Measurements from ENCODE around the gene IGFL1.
"Not testable (repeated sequence)": the region's sequence is repeated elsewhere in the genome, so short reads cannot be mapped to it uniquely, and the experiment has no call there.

IGFL1 gene

DNA sequence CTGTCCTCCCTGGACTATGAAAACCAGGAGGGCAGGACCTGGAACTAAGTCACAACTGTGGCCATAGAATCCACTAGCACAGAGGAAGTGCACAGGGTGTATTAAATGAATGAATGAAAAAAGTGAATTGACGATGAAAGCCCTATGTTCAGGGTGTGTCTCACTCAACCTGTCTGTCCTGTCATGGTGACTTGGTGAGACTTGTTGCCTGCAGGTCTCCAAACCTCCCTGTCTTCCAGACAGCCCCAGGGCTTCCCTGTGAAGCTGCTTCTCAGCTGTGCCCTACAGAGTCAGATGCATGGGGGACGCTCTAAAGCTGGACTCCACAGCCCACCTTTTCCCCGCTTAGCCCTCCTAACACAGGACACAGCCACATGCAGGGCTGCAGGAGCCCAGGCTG, 4.8 kb upstream of the IGFL1 start:
- DNase-seq (ENCODE audit: low spot score): no peak

GRCh38 chr19:46225558-46226004, 4.0 kb upstream of the IGFL1 start:
- no peak for DNase-seq (ENCODE audit: low spot score)

- no peak for DNase-seq (ENCODE audit: low spot score)
Observed at GRCh38 chr19:46226438-46226973, 3.0 kb upstream of the IGFL1 start.

DNA sequence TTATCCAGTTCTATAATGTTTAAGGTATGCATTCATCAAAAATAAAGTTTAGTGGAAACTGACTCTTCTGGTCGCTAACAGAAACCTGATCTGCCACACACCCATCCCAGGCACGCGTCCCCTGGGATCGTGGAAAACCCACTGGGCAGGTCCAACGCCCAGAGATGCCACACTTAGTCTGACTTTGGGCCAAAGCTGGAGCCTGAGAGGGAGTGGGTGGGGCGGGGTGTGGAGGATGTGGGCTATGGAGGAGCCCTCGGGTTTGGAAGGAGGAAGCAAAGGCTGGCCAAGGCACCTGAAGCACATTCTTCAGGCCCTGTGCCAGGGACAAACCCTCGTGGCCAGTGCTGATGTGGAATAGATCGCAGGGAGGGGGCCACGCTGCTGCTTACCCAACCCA, 2.5 kb downstream of the IGFL1 start:
- no peak for DNase-seq (ENCODE audit: low spot score)

DNA sequence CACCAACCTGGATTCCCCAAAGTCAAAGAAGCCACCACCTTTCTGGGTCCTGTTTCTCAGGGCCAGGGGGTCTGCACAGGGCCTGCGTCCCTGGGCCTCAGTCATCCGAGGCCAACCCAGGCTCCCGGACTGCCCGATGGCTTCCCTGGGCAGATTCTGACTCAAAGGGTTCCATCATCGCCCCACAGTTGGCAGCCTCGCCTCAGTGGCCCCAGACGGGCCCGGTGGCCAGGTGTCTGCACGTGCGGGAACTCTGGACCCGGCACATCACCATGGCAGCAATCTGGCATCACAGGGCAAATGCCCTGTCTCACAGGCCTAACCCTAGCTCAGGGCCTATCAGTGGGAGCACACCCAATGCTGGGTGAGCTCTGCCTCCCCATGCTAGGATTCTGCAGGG, 2.9 kb downstream of the IGFL1 start:
- no peak for DNase-seq (ENCODE audit: low spot score)

DNA sequence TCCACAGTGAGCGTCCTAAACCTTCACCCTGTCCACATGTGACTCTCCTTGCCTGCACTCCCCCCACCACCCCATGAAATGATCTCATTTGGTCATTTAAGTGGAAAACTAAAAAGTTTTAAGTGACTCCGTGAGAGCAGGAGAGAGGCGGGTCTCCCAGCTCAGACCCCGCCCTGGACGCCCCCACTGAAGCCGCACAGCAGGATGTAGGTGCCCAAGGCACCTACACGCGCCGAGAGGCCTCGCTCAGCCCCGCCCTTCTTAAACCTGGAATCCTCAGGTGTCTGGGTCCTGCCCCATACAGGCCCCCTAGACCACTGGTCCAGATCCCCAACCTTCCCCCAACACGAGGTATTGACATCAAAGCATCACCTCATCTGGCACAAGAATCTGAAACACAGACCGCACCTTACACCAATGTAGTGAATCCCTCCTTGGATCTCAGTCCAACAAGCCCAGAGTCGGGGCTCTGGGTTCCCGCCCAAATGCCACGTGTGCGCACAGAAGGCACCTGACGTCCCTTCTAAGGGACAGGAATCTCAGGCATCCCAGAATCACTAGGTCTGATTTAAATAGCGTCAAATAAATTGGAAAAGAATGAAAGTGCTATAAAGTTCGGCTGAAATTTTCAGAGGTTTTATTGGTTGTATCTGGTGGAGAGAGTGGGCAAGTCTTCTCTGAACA, 3.5 kb downstream of the IGFL1 start:
- DNase-seq (ENCODE audit: low spot score): no peak

DNA sequence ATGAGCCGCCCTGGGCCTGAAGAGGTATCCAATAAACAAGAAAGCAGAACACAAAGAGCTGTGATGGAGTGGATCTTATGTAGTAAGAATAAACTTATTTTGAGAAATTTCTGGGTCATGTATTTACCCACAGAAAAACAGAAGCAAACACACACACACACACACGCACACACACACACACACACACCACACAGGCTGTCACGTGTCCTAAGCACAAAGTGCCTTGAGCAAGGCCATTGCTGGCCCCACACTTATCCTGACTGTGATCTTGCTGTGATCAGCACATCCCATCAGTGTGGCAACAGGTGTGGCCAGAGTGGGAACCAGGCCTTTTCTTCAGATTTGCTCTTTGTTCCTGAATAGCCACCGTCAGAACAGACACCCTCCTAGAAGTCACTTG, 4.3 kb downstream of the IGFL1 start:
- not testable (repeated sequence) for DNase-seq (ENCODE audit: low spot score)

DNA sequence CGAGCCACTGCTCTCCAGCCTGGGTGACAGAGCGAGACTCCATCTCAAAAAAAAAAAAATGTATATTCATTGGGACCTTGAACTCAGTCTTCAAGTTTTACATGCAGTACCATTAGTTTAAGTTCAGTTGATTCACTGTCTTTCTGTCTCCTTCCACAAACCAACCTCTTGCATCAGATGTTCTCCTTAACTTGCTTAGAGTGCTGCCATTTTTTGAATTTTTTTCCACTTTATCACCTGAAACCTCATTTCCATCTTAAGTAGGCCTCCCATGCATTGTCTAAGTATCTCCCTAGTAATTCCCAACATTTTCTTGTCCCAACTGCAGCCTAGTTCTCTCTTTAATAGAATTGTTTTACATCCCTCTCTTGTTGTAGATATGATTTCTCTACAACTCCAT, 8.6 kb downstream of the IGFL1 start:
- DNase-seq (ENCODE audit: low spot score): not testable (repeated sequence)

DNA sequence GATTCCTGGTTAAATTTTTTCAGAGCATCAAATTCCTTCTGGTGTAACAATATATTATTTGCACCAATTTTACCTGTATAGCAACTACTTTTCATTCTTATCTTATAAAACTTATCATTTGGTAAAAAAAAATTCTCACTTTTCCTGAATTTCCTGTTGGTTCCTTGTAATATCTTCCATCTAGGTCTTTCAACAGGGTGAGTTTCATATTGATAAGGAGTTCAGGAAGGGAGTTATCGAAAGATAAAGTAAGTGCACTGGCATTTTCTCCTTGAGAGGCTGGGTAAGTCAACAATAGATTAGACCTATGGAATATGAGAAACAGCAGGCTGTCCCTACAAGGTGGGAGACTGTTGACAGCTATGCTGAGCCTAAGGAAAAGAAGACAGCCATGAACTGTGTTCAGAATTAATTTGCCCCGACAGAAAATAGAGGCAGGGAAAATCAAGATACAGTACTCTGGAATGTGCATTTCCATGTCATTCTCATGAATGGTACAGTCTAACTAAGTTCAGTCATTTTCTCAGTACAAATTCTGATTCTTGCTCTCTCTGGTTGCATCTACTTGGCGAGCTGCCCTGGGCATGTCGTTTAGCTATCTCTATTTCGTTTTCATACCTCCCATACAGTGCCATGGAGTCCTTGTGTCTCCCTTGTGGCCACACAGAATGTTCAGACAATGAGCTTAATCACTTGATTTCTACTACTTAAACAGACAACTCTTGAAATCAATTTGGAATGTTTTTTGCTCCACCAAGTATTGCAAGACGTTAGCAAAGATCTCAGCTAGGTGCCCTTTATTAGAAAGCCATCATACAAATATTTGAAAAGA, 9.9 kb downstream of the IGFL1 start:
- no peak for DNase-seq (ENCODE audit: low spot score)

- DNase-seq (ENCODE audit: low spot score): no peak
Observed at GRCh38 chr19:46240693-46241092, 11.2 kb downstream of the IGFL1 start.

DNA sequence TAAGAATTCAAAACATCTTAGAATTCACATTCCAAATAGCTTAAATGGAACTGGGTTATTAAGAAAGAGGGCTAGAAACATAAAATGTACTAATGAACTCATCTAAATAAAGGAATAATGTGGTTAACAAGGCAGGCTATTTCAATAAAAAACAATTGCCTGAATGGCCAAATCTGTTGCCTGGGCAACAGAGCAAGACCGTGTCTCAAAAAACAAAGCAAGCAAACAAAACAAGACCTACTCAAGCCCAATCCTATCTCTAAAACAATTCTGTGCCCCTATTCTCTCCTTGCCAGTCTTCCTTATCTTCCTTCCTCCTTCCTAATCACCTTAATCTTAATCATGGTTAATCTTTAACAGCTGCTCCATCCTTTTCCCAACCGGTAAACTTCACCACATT, 12.1 kb downstream of the IGFL1 start:
- no peak for DNase-seq (ENCODE audit: low spot score)

- DNase-seq (ENCODE audit: low spot score): not testable (repeated sequence)
Observed at GRCh38 chr19:46243081-46243654, 13.6 kb downstream of the IGFL1 start.

DNA sequence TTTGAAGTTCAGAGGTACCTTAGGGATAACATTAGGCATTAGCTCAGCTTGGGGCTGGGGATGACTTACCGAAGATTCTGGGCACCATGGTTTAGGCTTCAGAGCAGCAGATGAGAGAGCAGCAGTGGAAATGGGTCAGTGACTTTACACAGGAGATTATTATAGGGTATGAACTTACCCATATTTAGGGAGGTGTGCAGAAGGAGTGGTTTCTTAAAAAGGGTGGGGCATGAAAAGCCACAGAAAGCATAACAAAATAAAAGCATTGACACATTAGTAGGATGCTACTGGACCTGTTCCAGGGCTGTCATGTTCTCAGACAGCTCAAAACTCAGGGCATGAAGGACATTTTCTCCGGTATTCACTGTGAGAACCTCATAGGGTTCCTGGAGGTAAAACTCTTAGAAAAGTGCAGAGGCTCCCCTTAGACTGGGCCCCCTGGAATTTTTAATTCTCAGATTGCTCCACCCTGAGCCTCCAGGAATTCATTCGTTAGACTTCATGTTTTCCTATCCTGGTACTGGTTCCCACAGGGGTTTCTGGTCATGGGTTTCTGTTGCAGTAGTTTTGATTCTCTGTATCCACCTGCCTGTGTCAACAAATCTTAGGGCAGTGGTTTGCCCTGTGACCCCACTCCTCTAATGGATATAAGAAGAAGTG, 20.7 kb downstream of the IGFL1 start:
- no peak for DNase-seq (ENCODE audit: low spot score)

GRCh38 chr19:46251416-46251815, 21.9 kb downstream of the IGFL1 start:
- DNase-seq (ENCODE audit: low spot score): no peak

DNA sequence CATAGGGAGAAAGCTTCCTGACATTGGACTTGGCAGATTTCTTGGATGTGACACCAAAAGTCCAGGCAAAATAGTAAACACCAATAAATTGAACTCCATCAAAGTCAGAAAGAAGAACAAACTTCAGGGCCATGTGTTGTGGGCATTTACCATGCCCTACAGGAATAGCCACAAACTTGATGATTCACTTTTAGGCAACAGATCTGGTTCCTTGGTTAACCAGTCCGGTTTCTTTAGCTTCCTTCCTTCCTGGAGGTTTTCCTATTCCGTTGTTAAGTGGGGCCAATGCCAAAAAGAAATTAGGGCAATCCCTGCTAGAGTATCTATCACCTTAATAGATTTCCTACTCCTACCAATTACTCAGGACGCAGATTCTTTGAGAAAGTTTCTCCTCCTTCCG, 25.2 kb downstream of the IGFL1 start:
- DNase-seq (ENCODE audit: low spot score): no peak

DNA sequence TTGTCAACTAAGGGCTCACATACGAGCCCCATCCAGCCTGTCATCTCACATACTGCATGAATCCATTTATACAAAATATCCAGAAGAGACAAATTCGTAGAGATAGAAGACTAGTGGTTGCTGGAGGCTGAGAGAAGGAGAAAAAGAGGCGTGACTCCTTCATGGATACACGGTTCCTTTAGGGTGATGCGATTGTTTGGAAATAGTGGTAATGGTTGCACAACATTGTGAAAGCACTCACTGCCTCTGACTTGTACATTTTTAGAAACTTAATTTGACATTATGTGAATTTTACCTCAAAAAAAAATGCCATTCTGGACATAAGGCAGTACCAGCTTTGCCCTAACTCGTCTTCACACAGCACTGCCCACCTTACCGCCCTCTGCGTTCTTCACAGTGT, 27.3 kb downstream of the IGFL1 start:
- DNase-seq (ENCODE audit: low spot score): no peak

- DNase-seq (ENCODE audit: low spot score): not testable (repeated sequence)
Observed at GRCh38 chr19:46261501-46261900, 32.0 kb downstream of the IGFL1 start.

GRCh38 chr19:46262684-46263296, 33.2 kb downstream of the IGFL1 start:
- peak; percentile 19 for DNase-seq (ENCODE audit: low spot score)

DNA sequence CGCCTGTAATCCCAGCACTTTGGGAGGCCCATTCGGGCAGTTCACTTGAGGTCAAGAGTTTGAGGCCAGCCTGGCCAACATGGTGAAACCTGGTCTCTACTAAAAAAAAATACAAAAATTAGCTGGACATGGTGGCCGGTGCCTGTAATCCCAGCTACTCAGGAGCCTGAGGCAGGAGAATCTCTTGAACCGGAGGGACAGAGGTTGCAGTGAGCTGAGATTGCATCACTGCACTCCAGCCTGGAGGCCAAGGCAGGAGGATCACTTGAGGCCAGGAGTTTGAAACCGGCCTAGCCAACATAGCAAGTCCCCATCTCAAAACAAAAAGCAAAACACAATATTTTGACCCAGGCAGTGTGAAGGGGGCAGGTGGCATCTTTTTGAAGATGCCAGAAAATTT, 35.3 kb downstream of the IGFL1 start:
- not testable (repeated sequence) for DNase-seq (ENCODE audit: low spot score)

GRCh38 chr19:46265217-46265828, 35.8 kb downstream of the IGFL1 start:
- DNase-seq (ENCODE audit: low spot score): peak; percentile 87

DNA sequence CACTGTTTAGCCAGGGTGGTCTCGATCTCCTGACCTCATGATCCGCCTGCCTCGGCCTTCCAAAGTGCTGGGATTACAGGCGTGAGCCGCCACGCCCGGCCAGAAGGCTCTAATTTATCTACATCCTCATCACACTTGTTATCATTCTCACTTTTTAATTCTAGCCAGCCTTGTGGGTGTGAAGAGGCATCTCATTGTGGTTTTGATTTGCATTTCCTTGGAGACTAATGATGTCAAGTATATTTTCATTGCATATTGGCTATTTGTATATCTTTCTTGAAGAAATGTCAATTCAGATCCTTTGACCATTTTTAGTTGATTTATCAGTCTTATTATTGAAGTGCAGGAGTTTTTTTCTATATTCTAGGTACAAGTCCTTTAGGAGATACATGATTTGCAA, 39.6 kb downstream of the IGFL1 start:
- no peak for DNase-seq (ENCODE audit: low spot score)
